Measurements from ENCODE around the gene SUCNR1.

- TF ChIP-seq, protein P1, sequence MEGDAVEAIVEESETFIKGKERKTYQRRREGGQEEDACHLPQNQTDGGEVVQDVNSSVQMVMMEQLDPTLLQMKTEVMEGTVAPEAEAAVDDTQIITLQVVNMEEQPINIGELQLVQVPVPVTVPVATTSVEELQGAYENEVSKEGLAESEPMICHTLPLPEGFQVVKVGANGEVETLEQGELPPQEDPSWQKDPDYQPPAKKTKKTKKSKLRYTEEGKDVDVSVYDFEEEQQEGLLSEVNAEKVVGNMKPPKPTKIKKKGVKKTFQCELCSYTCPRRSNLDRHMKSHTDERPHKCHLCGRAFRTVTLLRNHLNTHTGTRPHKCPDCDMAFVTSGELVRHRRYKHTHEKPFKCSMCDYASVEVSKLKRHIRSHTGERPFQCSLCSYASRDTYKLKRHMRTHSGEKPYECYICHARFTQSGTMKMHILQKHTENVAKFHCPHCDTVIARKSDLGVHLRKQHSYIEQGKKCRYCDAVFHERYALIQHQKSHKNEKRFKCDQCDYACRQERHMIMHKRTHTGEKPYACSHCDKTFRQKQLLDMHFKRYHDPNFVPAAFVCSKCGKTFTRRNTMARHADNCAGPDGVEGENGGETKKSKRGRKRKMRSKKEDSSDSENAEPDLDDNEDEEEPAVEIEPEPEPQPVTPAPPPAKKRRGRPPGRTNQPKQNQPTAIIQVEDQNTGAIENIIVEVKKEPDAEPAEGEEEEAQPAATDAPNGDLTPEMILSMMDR (IDR thresholded peaks at IDR 0.05): no peak
- TF ChIP-seq POLR2A (IDR thresholded peaks at IDR 0.05): no peak
- TF ChIP-seq POLR2AphosphoS5 (IDR thresholded peaks at IDR 0.05; ENCODE audit: insufficient read depth in 1 of 2, low read depth in 1 of 2): no peak
Observed at GRCh38 chr3:151871639-151872468, 1.6 kb upstream of the SUCNR1 start.
